K562 (cell line): ENCODE measurements around the gene PLD3. TPM values are rescaled to one million over a fixed set of nuclear protein-coding genes. Genes with fewer than 3 reads are reported as not detected.
A peak's percentile ranks its signal among the peaks of the same experiment; 100 is the strongest.

Source experiments
- CBX5 ChIP-seq: IDR thresholded peaks from 2 replicates; pipeline ENCODE4 v1.6.1; 2014; ENCODE audit warnings: low read depth, borderline replicate concordance
- EGR1 ChIP-seq: fragments of 450-650 bp; conservative IDR thresholded peaks from 2 replicates; pipeline ENCODE4 v1.6.1; 2017; ENCODE audit warnings: mild to moderate bottlenecking
- ESRRA ChIP-seq: fragments of 450-650 bp; IDR thresholded peaks from 2 replicates; pipeline ENCODE4 v1.6.1; 2014; ENCODE audit warnings: low read depth, mild to moderate bottlenecking, moderate library complexity, borderline replicate concordance
- FOXP1 ChIP-seq: sonication (generic); formaldehyde crosslinking; IDR thresholded peaks from 2 replicates; pipeline ENCODE4 v1.8.0; 2022; ENCODE audit warnings: mild to moderate bottlenecking, missing genetic modification reagents
- GATA2 ChIP-seq: sonication (generic); formaldehyde crosslinking; IDR thresholded peaks from 2 replicates; pipeline ENCODE4 v1.4.0; 2020; ENCODE audit warnings: mild to moderate bottlenecking, missing genetic modification reagents
- GATAD2A ChIP-seq: fragments of 450-650 bp; IDR thresholded peaks from 2 replicates; pipeline ENCODE4 v1.6.1; 2017
- GTF3C2 ChIP-seq: IDR thresholded peaks from 3 replicates; pipeline ENCODE4 v1.6.1; 2011; ENCODE audit warnings: borderline replicate concordance, mild to moderate bottlenecking, moderate library complexity; ENCODE audit not compliant: insufficient read length; ENCODE audit errors: extremely low read depth
- HCFC1 ChIP-seq: IDR thresholded peaks from 2 replicates; pipeline ENCODE4 v1.6.1; 2012; ENCODE audit warnings: low read depth, low read length, improper control_type of control experiment
- HMGXB4 ChIP-seq: sonication (generic); formaldehyde crosslinking; IDR thresholded peaks from 2 replicates; pipeline ENCODE4 v1.8.1; 2023; ENCODE audit warnings: mild to moderate bottlenecking, missing genetic modification reagents
- HNRNPLL ChIP-seq: fragments of 200-400 bp; formaldehyde crosslinking; IDR thresholded peaks from 2 replicates; pipeline ENCODE4 v1.6.1; 2017; ENCODE audit warnings: low read length, low read depth, mild to moderate bottlenecking; ENCODE audit not compliant: poor library complexity, severe bottlenecking
- MEIS2 ChIP-seq: fragments of 450-650 bp; IDR thresholded peaks from 2 replicates; pipeline ENCODE4 v1.6.1; 2014; ENCODE audit warnings: mild to moderate bottlenecking; ENCODE audit not compliant: partially characterized antibody
- TFAP4 ChIP-seq: sonication (generic); formaldehyde crosslinking; IDR thresholded peaks from 2 replicates; pipeline ENCODE4 v1.8.0; 2022; ENCODE audit warnings: missing genetic modification reagents, mild to moderate bottlenecking, moderate library complexity, borderline replicate concordance
- TRIM28 ChIP-seq: fragments of 450-650 bp; IDR thresholded peaks from 2 replicates; pipeline ENCODE4 v1.6.1; 2017
- ZNF318 ChIP-seq, 2 experiments: fragments of 450-650 bp; IDR thresholded peaks; 2 replicates each; pipeline ENCODE4 v1.6.1; 2016; ENCODE audit warnings: mild to moderate bottlenecking in 2 of 2, borderline replicate concordance in 1 of 2, low read depth in 1 of 2, moderate library complexity in 1 of 2
- ZNF354B ChIP-seq: fragments of 250-450 bp; sonication (Bioruptor Pico); IDR thresholded peaks from 2 replicates; pipeline ENCODE4 v1.4.0; 2020
- polyA plus RNA-seq, 8 experiments: library from polyadenylated mRNA; depleted of rRNA in 4 of 8; stranded (reverse) in 5 of 8; unstranded in 3 of 8; fragments of >200 nt; fragmentation: Nextera tagmentation in 2 of 8; fragmentation: Illumina TruSeq in 1 of 8; extraction: Ambion mirVana in 2 of 8; extraction: Trizol in 1 of 8; gene quantifications; 2 replicates each; pipeline versions ENCODE4 v1.2.1 to v1.2.3, GENCODE V29; 2011 to 2014; ENCODE audit warnings: inconsistent platforms in 1 of 8, missing spikeins in 1 of 8
- total RNA-seq, 7 experiments: library from RNA; depleted of rRNA in 6 of 7; stranded (reverse); fragments of >200 nt in 6 of 7; fragmentation: Illumina TruSeq in 2 of 7; extraction: Trizol in 2 of 7; gene quantifications; 2 replicates each; pipeline versions ENCODE4 v1.2.1 to v1.2.3, GENCODE V29; 2011 to 2021; ENCODE audit warnings: low replicate concordance in 1 of 7

PLD3 gene
- total and polyA plus RNA-seq, 9 of the 15 experiments (the other 6 are each of a cell fraction or from before 2014, with no cell fraction given), result 2.3 to 128 (median 72.7) TPM

GRCh38 chr19:40363069-40363468, 14.6 kb downstream of the PLD3 start (continued):
- no peak for TF ChIP-seq TFAP4 (CRISPR knock-in tag)
- no peak for TF ChIP-seq CBX5
- TF ChIP-seq HNRNPLL, result no peak
- 0 out of 2 replicates have a peak, but pooled peaks have one; percentile 43 for TF ChIP-seq TRIM28
- TF ChIP-seq ZNF354B (CRISPR knock-in tag), result no peak
- TF ChIP-seq ZNF318 (IDR thresholded peaks at IDR 0.05; ENCODE audit: borderline replicate concordance in 1 of 2, low read depth in 1 of 2), result peak in 1 of 2 experiments; percentile 49; a peak in 1 of 4 replicates
- no peak for TF ChIP-seq GTF3C2
- peak; percentile 48; the same call in 1 of the 2 replicates for TF ChIP-seq GATAD2A
- TF ChIP-seq EGR1, result peak; percentile 86
- TF ChIP-seq FOXP1 (CRISPR knock-in tag), result no peak
- TF ChIP-seq MEIS2, result peak; percentile 14
- TF ChIP-seq HCFC1, result no peak
- TF ChIP-seq GATA2, result peak; percentile 80
- TF ChIP-seq ESRRA, result peak; percentile 96
- TF ChIP-seq HMGXB4, result no peak
